ENCODE measurements around the gene DAGLA.

DNA sequence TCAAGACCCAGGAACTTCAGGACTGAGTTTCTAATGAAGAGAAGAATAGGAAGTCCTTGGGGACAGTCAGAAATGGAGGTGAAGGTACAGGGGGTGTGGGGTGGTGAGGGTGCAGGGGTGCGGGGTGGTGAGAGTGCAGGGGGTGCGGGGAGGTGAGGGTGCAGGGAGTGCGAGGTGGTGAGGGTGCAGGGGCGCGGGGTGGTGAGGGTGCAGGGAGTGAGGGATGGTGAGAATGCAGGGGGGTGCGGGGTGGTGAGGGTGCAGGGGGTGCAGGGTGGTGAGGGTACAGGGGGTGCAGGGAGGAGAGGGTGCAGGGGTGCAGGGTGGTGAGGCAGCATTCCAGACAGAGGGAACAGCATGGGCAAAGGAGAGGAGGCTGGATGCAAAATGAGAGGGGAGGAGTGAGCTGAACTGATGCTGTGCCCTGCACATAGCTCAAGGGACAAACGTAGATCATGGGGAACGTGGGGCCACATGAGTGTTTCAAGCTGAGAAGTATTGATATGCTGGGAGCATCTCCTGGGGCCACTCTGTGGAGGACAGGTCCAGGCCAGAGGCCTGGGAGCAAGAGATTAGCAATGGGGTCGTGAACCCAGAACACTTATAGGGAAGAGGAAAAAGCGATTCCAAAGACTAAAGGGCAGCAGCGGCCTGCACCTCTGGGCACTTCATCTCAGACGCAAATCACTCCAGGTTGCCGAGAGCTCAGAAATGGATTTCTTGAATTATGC is 23.7 kb upstream of the DAGLA start:
- TF ChIP-seq, protein P1, sequence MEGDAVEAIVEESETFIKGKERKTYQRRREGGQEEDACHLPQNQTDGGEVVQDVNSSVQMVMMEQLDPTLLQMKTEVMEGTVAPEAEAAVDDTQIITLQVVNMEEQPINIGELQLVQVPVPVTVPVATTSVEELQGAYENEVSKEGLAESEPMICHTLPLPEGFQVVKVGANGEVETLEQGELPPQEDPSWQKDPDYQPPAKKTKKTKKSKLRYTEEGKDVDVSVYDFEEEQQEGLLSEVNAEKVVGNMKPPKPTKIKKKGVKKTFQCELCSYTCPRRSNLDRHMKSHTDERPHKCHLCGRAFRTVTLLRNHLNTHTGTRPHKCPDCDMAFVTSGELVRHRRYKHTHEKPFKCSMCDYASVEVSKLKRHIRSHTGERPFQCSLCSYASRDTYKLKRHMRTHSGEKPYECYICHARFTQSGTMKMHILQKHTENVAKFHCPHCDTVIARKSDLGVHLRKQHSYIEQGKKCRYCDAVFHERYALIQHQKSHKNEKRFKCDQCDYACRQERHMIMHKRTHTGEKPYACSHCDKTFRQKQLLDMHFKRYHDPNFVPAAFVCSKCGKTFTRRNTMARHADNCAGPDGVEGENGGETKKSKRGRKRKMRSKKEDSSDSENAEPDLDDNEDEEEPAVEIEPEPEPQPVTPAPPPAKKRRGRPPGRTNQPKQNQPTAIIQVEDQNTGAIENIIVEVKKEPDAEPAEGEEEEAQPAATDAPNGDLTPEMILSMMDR (IDR thresholded peaks at IDR 0.05) = no peak
- no peak for TF ChIP-seq POLR2A (IDR thresholded peaks at IDR 0.05)

All from uterus (tissue), 2 donors.